GM10266 (cell line): ENCODE results near the gene TFAP2A.

Experiments
- DNase-seq: peaks from one replicate; pipeline ENCODE4 v3.0.0; 2012; ENCODE audit errors: extremely low spot score
- CTCF ChIP-seq: IDR thresholded peaks from 2 replicates; pipeline ENCODE4 v1.5.1; 2012; ENCODE audit warnings: mild to moderate bottlenecking, low read depth; ENCODE audit not compliant: control insufficient read depth, insufficient read depth; ENCODE audit errors: missing control alignments

Gene TFAP2A

GRCh38 chr6:10375391-10375969 is 39.4 kb downstream of the TFAP2A start:
- no peak for DNase-seq
- TF ChIP-seq CTCF, result no peak

GRCh38 chr6:10373642-10374359 is 41.1 kb downstream of the TFAP2A start:
- no peak for TF ChIP-seq CTCF
- DNase-seq, result no peak

- TF ChIP-seq CTCF, result no peak
- no peak for DNase-seq
Observed at GRCh38 chr6:10369896-10370295, 45.0 kb downstream of the TFAP2A start.

- DNase-seq, result no peak
- TF ChIP-seq CTCF, result no peak
Observed at GRCh38 chr6:10368861-10369260, 46.0 kb downstream of the TFAP2A start.

GRCh38 chr6:10363911-10364310 is 51.0 kb downstream of the TFAP2A start:
- no peak for TF ChIP-seq CTCF
- no peak for DNase-seq

GRCh38 chr6:10362300-10362699 is 52.6 kb downstream of the TFAP2A start:
- TF ChIP-seq CTCF, result no peak

GRCh38 chr6:10361428-10361827 is 53.4 kb downstream of the TFAP2A start:
- no peak for TF ChIP-seq CTCF
- DNase-seq, result no peak

More at GRCh38 chr6:10362300-10362699, 52.6 kb downstream of the TFAP2A start:
- no peak for DNase-seq
